Panc1 (cell line): ENCODE measurements around the gene NAT9. TPM values are rescaled to one million over a fixed set of nuclear protein-coding genes. Genes with fewer than 3 reads are reported as not detected.
A peak's percentile ranks its signal among the peaks of the same experiment; 100 is the strongest.

Source experiments
- ATAC-seq: fragments of 200-7000 bp; cut with Tn5 transposase; 2 replicates; pipeline ENCODE4 v1.9.1; 2020; ENCODE audit warnings: mild to moderate bottlenecking, moderate library complexity
- BruUV-seq: library from RNA; stranded (reverse); fragments of 400-500 nt; replicated peaks from 2 replicates; lab custom pipeline; 2021; lab: Mats Ljungman, UMichigan
- CTCF ChIA-PET: fragments of 300-600 bp; sonication (Branson Sonifier 250); formaldehyde crosslinking; loops from one replicate; lab custom pipeline; 2022; ENCODE audit warnings: antibody characterized with exemption; lab: Charles Lee
- POLR2A ChIA-PET: fragments of 300-600 bp; sonication (Branson Sonifier 250); formaldehyde crosslinking; loops from one replicate; lab custom pipeline; 2022; ENCODE audit warnings: antibody characterized with exemption; lab: Charles Lee
- DNase-seq: peaks from one replicate; pipeline ENCODE4 v3.0.0-alpha.2; 2010; ENCODE audit warnings: low read depth, low spot score
- H3K27ac ChIP-seq: 2 replicates; pipeline ENCODE4 v1.5.1; 2011; ENCODE audit warnings: mild to moderate bottlenecking, low read length, inconsistent platforms
- H3K27me3 ChIP-seq: fragments of 200-500 bp; sonication (Bioruptor generic); 2 replicates; pipeline ENCODE4 v1.6.0; 2014; ENCODE audit warnings: low read length, inconsistent platforms; ENCODE audit not compliant: control insufficient read depth, insufficient read depth
- H3K36me3 ChIP-seq: fragments of 200-500 bp; sonication (Bioruptor generic); 2 replicates; pipeline ENCODE4 v1.5.1; 2014; ENCODE audit warnings: inconsistent platforms, mild to moderate bottlenecking, low read length, moderate library complexity; ENCODE audit not compliant: control insufficient read depth, insufficient read depth
- H3K4me1 ChIP-seq: 2 replicates; pipeline ENCODE4 v1.5.1; 2011; ENCODE audit warnings: inconsistent platforms, mild to moderate bottlenecking, low read length, moderate library complexity; ENCODE audit not compliant: control insufficient read depth, insufficient read depth
- H3K4me3 ChIP-seq, 2 experiments: 2 replicates each; pipeline ENCODE4 v1.5.1; 2011 to 2012; ENCODE audit warnings: low read depth in 2 of 2, low read length in 2 of 2, mild to moderate bottlenecking in 2 of 2, inconsistent platforms in 1 of 2, moderate library complexity in 1 of 2
- H3K9me3 ChIP-seq: fragments of 200-500 bp; sonication (Bioruptor generic); 2 replicates; pipeline ENCODE4 v1.5.1; 2014; ENCODE audit warnings: low read depth, mild to moderate bottlenecking, inconsistent platforms, low read length, moderate library complexity; ENCODE audit not compliant: control insufficient read depth, insufficient read depth
- CTCF ChIP-seq: fragments of 450-650 bp; IDR thresholded peaks from 2 replicates; pipeline ENCODE4 v1.5.1; 2017; ENCODE audit warnings: mild to moderate bottlenecking
- POLR2AphosphoS5 ChIP-seq: IDR thresholded peaks from 2 replicates; pipeline ENCODE4 v1.6.1; 2012; ENCODE audit warnings: mild to moderate bottlenecking, low read depth, low read length, moderate library complexity
- REST ChIP-seq, 2 experiments: IDR thresholded peaks; 2 replicates each; pipeline ENCODE4 v1.6.1; 2011 to 2012; ENCODE audit warnings: low read depth in 2 of 2, control low read depth in 1 of 2, low read length in 1 of 2, mild to moderate bottlenecking in 1 of 2, moderate library complexity in 1 of 2; ENCODE audit not compliant: insufficient read depth in 1 of 2
- SIN3A ChIP-seq: IDR thresholded peaks from 2 replicates; pipeline ENCODE4 v1.6.1; 2012; ENCODE audit warnings: low read depth, mild to moderate bottlenecking, low read length, moderate library complexity, borderline replicate concordance; ENCODE audit not compliant: insufficient read depth
- TCF7L2 ChIP-seq: IDR thresholded peaks from 2 replicates; pipeline ENCODE4 v1.6.1; 2011; ENCODE audit warnings: mild to moderate bottlenecking, low read depth, low read length, inconsistent platforms
- in situ Hi-C: cut with HindIII; loops from 2 replicates; pipeline ENCODE4 v1.10.0; 2016; ENCODE audit warnings: low sequenced_read_pairs, low pct_unique_long_range_greater_than_20kb
- intact Hi-C: fragments of 100-400 bp; cut with micrococcal nuclease; formaldehyde crosslinking; loops from one replicate; pipeline ENCODE4 v1.10.0; 2022; ENCODE audit not compliant: unreplicated experiment
- total RNA-seq: library from RNA; stranded (reverse); gene quantifications from one replicate; pipeline ENCODE4 v1.2.1, GENCODE V29; 2021; ENCODE audit not compliant: unreplicated experiment

NAT9 gene
- total RNA-seq, 1 experiment from 2014 or later: 90.1 TPM

GRCh38 chr17:74773414-74773813, 2.7 kb downstream of the NAT9 start:
- H3K4me1 ChIP-seq: peaks cover 38% of the 10 kb centered on the region
- H3K27ac ChIP-seq: peak overlapping the region; percentile 8; the same call in 1 of the 2 replicates
- no peaks in the 10 kb centered on the region for H3K9me3 ChIP-seq
- CTCF ChIA-PET: no interaction called here
- BruUV-seq: no TSS peak
- H3K4me3 ChIP-seq: no peak overlapping the region
- in situ Hi-C loops: no loop called here
- intact Hi-C loops: no loop called here
- POLR2A ChIA-PET: no interaction called here
- DNase-seq: no peak
- no peak for TF ChIP-seq CTCF
- no peak for TF ChIP-seq SIN3A
- no peak for TF ChIP-seq REST (IDR thresholded peaks at IDR 0.05; ENCODE audit: insufficient read depth in 1 of 2, low read depth in 2 of 2, low read length in 1 of 2)
- TF ChIP-seq POLR2AphosphoS5: no peak
- peaks cover 9% of the 10 kb centered on the region; the same call in 1 of the 2 replicates for H3K36me3 ChIP-seq
- no peaks in the 10 kb centered on the region for H3K27me3 ChIP-seq
- ATAC-seq: no peak

GRCh38 chr17:74772053-74772452, 4.1 kb downstream of the NAT9 start:
- no peak for ATAC-seq
- H3K9me3 ChIP-seq: no peaks in the 10 kb centered on the region
- POLR2A ChIA-PET: no interaction called here
- no peak overlapping the region for H3K27ac ChIP-seq
- intact Hi-C loops (no loop called here), in situ Hi-C loops (no loop called here)
- DNase-seq: no peak
- H3K27me3 ChIP-seq: no peaks in the 10 kb centered on the region
- peaks cover 9% of the 10 kb centered on the region; the same call in 1 of the 2 replicates for H3K36me3 ChIP-seq
- no peak for TF ChIP-seq REST (IDR thresholded peaks at IDR 0.05; ENCODE audit: insufficient read depth in 1 of 2, low read depth in 2 of 2, low read length in 1 of 2)
- no peak for TF ChIP-seq SIN3A
- no peak for TF ChIP-seq POLR2AphosphoS5
- no peak for TF ChIP-seq TCF7L2
- no peak for TF ChIP-seq CTCF
- no peak overlapping the region for H3K4me3 ChIP-seq
- CTCF ChIA-PET: interaction anchor here (2.2 kb wide), 1 partner anchor 27 kb away, joined by 16 read pairs; no protein-coding TSS in a partner anchor
- no TSS peak for BruUV-seq
- H3K4me1 ChIP-seq: peaks cover 44% of the 10 kb centered on the region
